Suprapubic skin (tissue), 4 donors: ENCODE results near the gene HM13.

Experiments used
- CTCF ChIP-seq, 2 donors: fragments of 200-600 bp in 1 of 2; fragments of 450-650 bp in 1 of 2; sonication (generic) in 1 of 2; IDR thresholded peaks; one replicate each; pipeline ENCODE4 v1.5.1; 2016 to 2019; ENCODE audit warnings: antibody characterized with exemption in 2 of 2, mild to moderate bottlenecking in 1 of 2, moderate library complexity in 1 of 2
- POLR2A ChIP-seq, 2 donors: fragments of 450-650 bp; IDR thresholded peaks; one replicate each; pipeline ENCODE4 v1.6.1; 2017; ENCODE audit warnings: antibody characterized with exemption in 2 of 2, mild to moderate bottlenecking in 2 of 2, moderate library complexity in 2 of 2
- POLR2AphosphoS5 ChIP-seq, 3 donors: sonication (generic); formaldehyde crosslinking; IDR thresholded peaks; one replicate each; pipeline ENCODE4 v1.6.1; 2017; ENCODE audit warnings: antibody characterized with exemption in 3 of 3

- TF ChIP-seq CTCF (IDR thresholded peaks at IDR 0.05), result no peak
- TF ChIP-seq POLR2A (IDR thresholded peaks at IDR 0.05), result no peak
- no peak for TF ChIP-seq POLR2AphosphoS5 (IDR thresholded peaks at IDR 0.05)
Measured at GRCh38 chr20:31580706-31581105, 66.5 kb downstream of the HM13 start.
